ENCODE results near the gene NCF4.

The NCF4 gene
- total RNA-seq: 1.9 to 15.7 (median 4.7) reads per million in 9 experiments

- Mint-ChIP-seq H3K4me1 (ENCODE audit: low read depth in 2 of 2) (peaks cover 16 to 18% of the 10 kb centered on the region in 2 donors), H3K36me3 (ENCODE audit: insufficient read depth) (no peaks in the 10 kb centered on the region), H3K9me3 (no peaks in the 10 kb centered on the region), H3K4me3 (peak within 1 kb of the TSS; percentile 40 to 68), H3K27me3 (peaks cover 9 to 18% of the 10 kb centered on the region in 2 donors), H3K27ac (peak within 1 kb of the TSS; percentile 70 to 92)
- peak; percentile 70 for ATAC-seq (replicated peaks)
- DNase-seq: peak in 2 of 3 experiments; percentile 4 to 8
These were observed at the start of gene NCF4 for GRCh38 chr22:36860821-36861659. Gene NCF4 (plus strand): TSS chr22:36861006. CDS start chr22:36861172, 166 bp downstream.

GRCh38 chr22:36811094-36811800 is 49.6 kb upstream of the NCF4 start:
- Mint-ChIP-seq H3K27me3 (peaks cover 63 to 78% of the 10 kb centered on the region in 2 donors), H3K4me3 (no peak overlapping the region), H3K27ac (no peak overlapping the region), H3K9me3 (no peaks in the 10 kb centered on the region), H3K4me1 (ENCODE audit: low read depth in 2 of 2) (peaks cover 0 to 3% of the 10 kb centered on the region in 2 donors), H3K36me3 (ENCODE audit: insufficient read depth) (no peaks in the 10 kb centered on the region)
- no peak for DNase-seq
- no peak for ATAC-seq (replicated peaks)

- no peak overlapping the region for H3K27ac Mint-ChIP-seq
These were observed 46.0 kb upstream of the NCF4 start for GRCh38 chr22:36814801-36815200.

GRCh38 chr22:36815558-36816338 is 45.1 kb upstream of the NCF4 start:
- Mint-ChIP-seq H3K27me3 (peaks cover 81 to 100% of the 10 kb centered on the region in 2 donors), H3K9me3 (no peaks in the 10 kb centered on the region), H3K4me1 (ENCODE audit: low read depth in 2 of 2) (peaks cover 5 to 7% of the 10 kb centered on the region in 2 donors), H3K27ac (no peak overlapping the region), H3K36me3 (ENCODE audit: insufficient read depth) (no peaks in the 10 kb centered on the region), H3K4me3 (peak overlapping the region in 1 of 2 donors; percentile 38)
- ATAC-seq (replicated peaks) (no peak), DNase-seq (no peak)

More at GRCh38 chr22:36814801-36815200, 46.0 kb upstream of the NCF4 start:
- peaks cover 5 to 7% of the 10 kb centered on the region in 2 donors for H3K4me1 Mint-ChIP-seq (ENCODE audit: low read depth in 2 of 2)
- no peak overlapping the region for H3K4me3 Mint-ChIP-seq
- no peak for ATAC-seq (replicated peaks)
- H3K36me3 Mint-ChIP-seq (ENCODE audit: insufficient read depth): no peaks in the 10 kb centered on the region
- DNase-seq: no peak
- H3K9me3 Mint-ChIP-seq: no peaks in the 10 kb centered on the region
- H3K27me3 Mint-ChIP-seq: peaks cover 80 to 97% of the 10 kb centered on the region in 2 donors

- H3K9me3 Mint-ChIP-seq: no peaks in the 10 kb centered on the region
- H3K27me3 Mint-ChIP-seq: peaks cover 80 to 99% of the 10 kb centered on the region in 2 donors
- no peak overlapping the region for H3K27ac Mint-ChIP-seq
- peak overlapping the region in 1 of 2 donors; percentile 34 for H3K4me3 Mint-ChIP-seq
- DNase-seq (no peak), ATAC-seq (replicated peaks) (no peak)
- no peaks in the 10 kb centered on the region for H3K36me3 Mint-ChIP-seq (ENCODE audit: insufficient read depth)
- H3K4me1 Mint-ChIP-seq (ENCODE audit: low read depth in 2 of 2): peaks cover 5 to 7% of the 10 kb centered on the region in 2 donors
These were observed 44.5 kb upstream of the NCF4 start for GRCh38 chr22:36816339-36816635.

GRCh38 chr22:36816636-36817524 is 43.9 kb upstream of the NCF4 start, which contains the start of gene PVALB:
Gene PVALB (minus strand): TSS chr22:36817035. CDS start chr22:36817005, 30 bp downstream.
- peaks cover 80 to 93% of the 10 kb centered on the region in 2 donors for H3K27me3 Mint-ChIP-seq
- no peaks in the 10 kb centered on the region for H3K9me3 Mint-ChIP-seq
- H3K4me1 Mint-ChIP-seq (ENCODE audit: low read depth in 2 of 2): peaks cover 5 to 7% of the 10 kb centered on the region in 2 donors
- peak within 1 kb of the TSS in 1 of 2 donors; percentile 34 for H3K4me3 Mint-ChIP-seq
- ATAC-seq (replicated peaks): no peak
- DNase-seq: no peak
- no peak within 1 kb of the TSS for H3K27ac Mint-ChIP-seq
- no peaks in the 10 kb centered on the region for H3K36me3 Mint-ChIP-seq (ENCODE audit: insufficient read depth)

GRCh38 chr22:36817525-36817848 is 43.3 kb upstream of the NCF4 start:
- Mint-ChIP-seq H3K9me3 (no peaks in the 10 kb centered on the region), H3K4me1 (ENCODE audit: low read depth in 2 of 2) (peaks cover 5 to 7% of the 10 kb centered on the region in 2 donors), H3K4me3 (peak overlapping the region in 1 of 2 donors; percentile 26), H3K36me3 (ENCODE audit: insufficient read depth) (no peaks in the 10 kb centered on the region), H3K27ac (no peak overlapping the region), H3K27me3 (peaks cover 75 to 87% of the 10 kb centered on the region in 2 donors)
- ATAC-seq (replicated peaks) (no peak), DNase-seq (no peak)

- Mint-ChIP-seq H3K36me3 (ENCODE audit: insufficient read depth) (no peaks in the 10 kb centered on the region), H3K4me3 (peak overlapping the region in 1 of 2 donors; percentile 26), H3K4me1 (ENCODE audit: low read depth in 2 of 2) (peaks cover 5 to 7% of the 10 kb centered on the region in 2 donors), H3K9me3 (no peaks in the 10 kb centered on the region), H3K27me3 (peaks cover 69 to 86% of the 10 kb centered on the region in 2 donors), H3K27ac (no peak overlapping the region)
- no peak for ATAC-seq (replicated peaks)
- no peak for DNase-seq
These were observed 42.7 kb upstream of the NCF4 start for GRCh38 chr22:36818010-36818642.

- Mint-ChIP-seq H3K27ac (no peak overlapping the region), H3K4me3 (no peak overlapping the region), H3K27me3 (peaks cover 65 to 86% of the 10 kb centered on the region in 2 donors), H3K36me3 (ENCODE audit: insufficient read depth) (no peaks in the 10 kb centered on the region), H3K4me1 (ENCODE audit: low read depth in 2 of 2) (peaks cover 5 to 7% of the 10 kb centered on the region in 2 donors), H3K9me3 (no peaks in the 10 kb centered on the region)
- DNase-seq (no peak), ATAC-seq (replicated peaks) (no peak)
These were observed 41.7 kb upstream of the NCF4 start for GRCh38 chr22:36819112-36819511.

GRCh38 chr22:36822581-36822980 is 38.2 kb upstream of the NCF4 start:
- Mint-ChIP-seq H3K4me3 (no peak overlapping the region), H3K36me3 (ENCODE audit: insufficient read depth) (no peaks in the 10 kb centered on the region), H3K9me3 (no peaks in the 10 kb centered on the region), H3K27ac (no peak overlapping the region), H3K4me1 (ENCODE audit: low read depth in 2 of 2) (peaks cover 2% of the 10 kb centered on the region in 2 donors), H3K27me3 (peaks cover 51 to 56% of the 10 kb centered on the region in 2 donors)
- no peak for DNase-seq
- ATAC-seq (replicated peaks): no peak

GRCh38 chr22:36823186-36823839 is 37.5 kb upstream of the NCF4 start:
- ATAC-seq (replicated peaks): no peak
- Mint-ChIP-seq H3K36me3 (ENCODE audit: insufficient read depth) (no peaks in the 10 kb centered on the region), H3K4me3 (no peak overlapping the region), H3K9me3 (no peaks in the 10 kb centered on the region), H3K27me3 (peaks cover 46 to 49% of the 10 kb centered on the region in 2 donors), H3K27ac (no peak overlapping the region), H3K4me1 (ENCODE audit: low read depth in 2 of 2) (no peaks in the 10 kb centered on the region)
- DNase-seq: no peak

- Mint-ChIP-seq H3K27ac (no peak overlapping the region), H3K27me3 (peaks cover 36 to 41% of the 10 kb centered on the region in 2 donors), H3K4me1 (ENCODE audit: low read depth in 2 of 2) (peaks cover 0 to 2% of the 10 kb centered on the region in 2 donors)
These were observed 36.2 kb upstream of the NCF4 start for GRCh38 chr22:36824655-36825054.

More at GRCh38 chr22:36824655-36825054, 36.2 kb upstream of the NCF4 start:
- Mint-ChIP-seq H3K4me3 (no peak overlapping the region), H3K9me3 (no peaks in the 10 kb centered on the region), H3K36me3 (ENCODE audit: insufficient read depth) (no peaks in the 10 kb centered on the region)
- ATAC-seq (replicated peaks) (no peak), DNase-seq (no peak)
